Stimulated activated CD4-positive, alpha-beta T cell treated with anti-CD3 and anti-CD28 coated beads, Interleukin-15, amount 100 ng/mL, for 24 hours (primary cell): Measurements from ENCODE around the gene TMC2.

Experiments used
- DNase-seq: peaks from one replicate; pipeline ENCODE4 v3.0.0-alpha.2; 2020

TMC2 gene

GRCh38 chr20:2578475-2579192 lies 42.3 kb downstream of the TMC2 start:
- no peak for DNase-seq

- DNase-seq, result no peak
These were observed 49.4 kb downstream of the TMC2 start for GRCh38 chr20:2585811-2586210.

- no peak for DNase-seq
These were observed 57.4 kb downstream of the TMC2 start for GRCh38 chr20:2593756-2594155.

- DNase-seq, result no peak
These were observed 58.7 kb downstream of the TMC2 start for GRCh38 chr20:2595076-2595475.

GRCh38 chr20:2596673-2597279 lies 60.4 kb downstream of the TMC2 start:
- no peak for DNase-seq

- DNase-seq, result no peak
These were observed 63.1 kb downstream of the TMC2 start for GRCh38 chr20:2599288-2600006.

- DNase-seq, result no peak
These were observed 65.8 kb downstream of the TMC2 start for GRCh38 chr20:2602046-2602735.

GRCh38 chr20:2602746-2603145 lies 66.4 kb downstream of the TMC2 start:
- no peak for DNase-seq

GRCh38 chr20:2603816-2604505 lies 67.6 kb downstream of the TMC2 start:
- DNase-seq, result no peak

- no peak for DNase-seq
These were observed 68.1 kb downstream of the TMC2 start for GRCh38 chr20:2604506-2604835.

GRCh38 chr20:2606507-2607006 lies 70.2 kb downstream of the TMC2 start:
- no peak for DNase-seq

GRCh38 chr20:2610326-2610725 lies 74.0 kb downstream of the TMC2 start:
- no peak for DNase-seq

- no peak for DNase-seq
These were observed 74.8 kb downstream of the TMC2 start for GRCh38 chr20:2610941-2611720.

GRCh38 chr20:2612073-2612472 lies 75.7 kb downstream of the TMC2 start:
- no peak for DNase-seq

GRCh38 chr20:2616634-2617033 lies 80.3 kb downstream of the TMC2 start:
- DNase-seq, result no peak

GRCh38 chr20:2617099-2617714 lies 80.8 kb downstream of the TMC2 start:
- no peak for DNase-seq

GRCh38 chr20:2618815-2619214 lies 82.4 kb downstream of the TMC2 start:
- no peak for DNase-seq

GRCh38 chr20:2619337-2619736 lies 83.0 kb downstream of the TMC2 start:
- DNase-seq, result no peak

- no peak for DNase-seq
These were observed 83.7 kb downstream of the TMC2 start for GRCh38 chr20:2619961-2620595.

GRCh38 chr20:2624190-2624589 lies 87.8 kb downstream of the TMC2 start:
- no peak for DNase-seq

GRCh38 chr20:2625062-2625461 lies 88.7 kb downstream of the TMC2 start:
- DNase-seq, result no peak
